Activated naive CD4-positive, alpha-beta T cell treated with Interleukin-2 at 50 U/mL for 16 hours (primary cell): ENCODE measurements around the gene NBPF14.
"Not testable (repeated sequence)": the region's sequence is repeated elsewhere in the genome, so short reads cannot be mapped to it uniquely, and the experiment has no call there.

ENCODE experiments used
- DNase-seq: peaks from one replicate; pipeline ENCODE4 v3.0.0-alpha.2; 2020

NBPF14 gene

GRCh38 chr1:148595911-148596310 is at the start of gene NBPF14:
TSS of gene NBPF14 (minus strand) at chr1:148596011. CDS start at chr1:148595717, 294 bp downstream.
- not testable (repeated sequence) for DNase-seq

- not testable (repeated sequence) for DNase-seq
These were observed 29.6 kb upstream of the NBPF14 start for GRCh38 chr1:148625451-148625850.

- DNase-seq, result not testable (repeated sequence)
These were observed 22.4 kb upstream of the NBPF14 start for GRCh38 chr1:148618216-148618615.

- not testable (repeated sequence) for DNase-seq
These were observed 9.5 kb upstream of the NBPF14 start for GRCh38 chr1:148605266-148605665.

- not testable (repeated sequence) for DNase-seq
These were observed 451 bp downstream of the NBPF14 start for GRCh38 chr1:148595360-148595759.

- not testable (repeated sequence) for DNase-seq
These were observed 4.7 kb downstream of the NBPF14 start for GRCh38 chr1:148591098-148591497.

- not testable (repeated sequence) for DNase-seq
These were observed 63.7 kb downstream of the NBPF14 start for GRCh38 chr1:148532158-148532557.

GRCh38 chr1:148529101-148529567 is 66.7 kb downstream of the NBPF14 start:
- peak; percentile 72 for DNase-seq

- DNase-seq, result not testable (repeated sequence)
These were observed 67.2 kb downstream of the NBPF14 start for GRCh38 chr1:148528591-148528990.

- DNase-seq, result not testable (repeated sequence)
These were observed 69.2 kb downstream of the NBPF14 start for GRCh38 chr1:148526587-148526986.

GRCh38 chr1:148523205-148524144 is 72.3 kb downstream of the NBPF14 start:
- DNase-seq, result peak; percentile 15

- peak; percentile 89 for DNase-seq
These were observed 73.1 kb downstream of the NBPF14 start for GRCh38 chr1:148522561-148523204.

GRCh38 chr1:148522072-148522471 is 73.7 kb downstream of the NBPF14 start:
- peak; percentile 84 for DNase-seq

- DNase-seq, result not testable (repeated sequence)
These were observed 81.5 kb downstream of the NBPF14 start for GRCh38 chr1:148514310-148514709.

- DNase-seq, result not testable (repeated sequence)
These were observed 83.1 kb downstream of the NBPF14 start for GRCh38 chr1:148512571-148513184.

GRCh38 chr1:148493933-148494332 is 101.9 kb downstream of the NBPF14 start:
- DNase-seq, result not testable (repeated sequence)

- not testable (repeated sequence) for DNase-seq
These were observed 112.8 kb downstream of the NBPF14 start, which contains the start of gene PPIAL4G for GRCh38 chr1:148483029-148483428. TSS of gene PPIAL4G (minus strand) at chr1:148483302. CDS start at chr1:148483252, 50 bp downstream.
